GM21529 (cell line): Measurements from ENCODE around the gene HEG1.

Experiments used
- ATAC-seq: cut with Tn5 transposase; IDR thresholded peaks from one replicate; pipeline ENCODE4 v1.9.1; 2021; ENCODE audit not compliant: unreplicated experiment

Gene HEG1

GRCh38 chr3:124997303-124998246, 58.2 kb downstream of the HEG1 start:
- ATAC-seq: no peak

- ATAC-seq: no peak
Measured at GRCh38 chr3:124995460-124995994, 60.3 kb downstream of the HEG1 start.

- no peak for ATAC-seq
Measured at GRCh38 chr3:124993466-124993865, 62.3 kb downstream of the HEG1 start.

- ATAC-seq: no peak
Measured at GRCh38 chr3:124992041-124992440, 63.8 kb downstream of the HEG1 start.

- no peak for ATAC-seq
Measured at GRCh38 chr3:124986192-124987143, 69.3 kb downstream of the HEG1 start.

GRCh38 chr3:124985349-124985748, 70.4 kb downstream of the HEG1 start:
- no peak for ATAC-seq

- no peak for ATAC-seq
Measured at GRCh38 chr3:124984754-124985153, 71.0 kb downstream of the HEG1 start.

- ATAC-seq: no peak
Measured at GRCh38 chr3:124982855-124983254, 72.9 kb downstream of the HEG1 start.

- ATAC-seq: no peak
Measured at GRCh38 chr3:124981472-124981871, 74.3 kb downstream of the HEG1 start.

GRCh38 chr3:124978627-124979026, 77.2 kb downstream of the HEG1 start:
- ATAC-seq: no peak

- no peak for ATAC-seq
Measured at GRCh38 chr3:124976383-124976782, 79.4 kb downstream of the HEG1 start.

GRCh38 chr3:124974691-124975090, 81.1 kb downstream of the HEG1 start:
- ATAC-seq: no peak

GRCh38 chr3:124973290-124973689, 82.5 kb downstream of the HEG1 start:
- ATAC-seq: no peak

- ATAC-seq: no peak
Measured at GRCh38 chr3:124972457-124972856, 83.3 kb downstream of the HEG1 start.

GRCh38 chr3:124969963-124970722, 85.7 kb downstream of the HEG1 start:
- no peak for ATAC-seq

- no peak for ATAC-seq
Measured at GRCh38 chr3:124969190-124969589, 86.6 kb downstream of the HEG1 start.

- ATAC-seq: no peak
Measured at GRCh38 chr3:124967964-124968363, 87.8 kb downstream of the HEG1 start.

GRCh38 chr3:124966521-124967445, 89.0 kb downstream of the HEG1 start:
- ATAC-seq: no peak

- no peak for ATAC-seq
Measured at GRCh38 chr3:124965413-124965812, 90.4 kb downstream of the HEG1 start.

GRCh38 chr3:124964387-124964786, 91.4 kb downstream of the HEG1 start:
- ATAC-seq: no peak
